Dedifferentiated amniotic fluid mesenchymal stem cell (primary cell): ENCODE data around the gene TSR2.

Experiments
- DNase-seq: peaks from one replicate; pipeline ENCODE4 v3.0.0-alpha.2; 2016; ENCODE audit errors: extremely low spot score

Gene TSR2

GRCh38 chrX:54439960-54440871, at the start of gene TSR2:
TSR2 (plus strand) TSS chrX:54440404; CDS start chrX:54440422, 18 bp downstream.
- peak; percentile 86 for DNase-seq

GRCh38 chrX:54397113-54397512, 43.1 kb upstream of the TSR2 start:
- no peak for DNase-seq

- DNase-seq = no peak
Measured at GRCh38 chrX:54407266-54407665, 32.9 kb upstream of the TSR2 start.

GRCh38 chrX:54411732-54412131, 28.5 kb upstream of the TSR2 start:
- no peak for DNase-seq

GRCh38 chrX:54413753-54414152, 26.5 kb upstream of the TSR2 start:
- DNase-seq = no peak

- no peak for DNase-seq
Measured at GRCh38 chrX:54415534-54416350, 24.5 kb upstream of the TSR2 start.

- no peak for DNase-seq
Measured at GRCh38 chrX:54416965-54417364, 23.2 kb upstream of the TSR2 start.

- DNase-seq = no peak
Measured at GRCh38 chrX:54419559-54420302, 20.5 kb upstream of the TSR2 start.

- DNase-seq = no peak
Measured at GRCh38 chrX:54422168-54422567, 18.0 kb upstream of the TSR2 start.

GRCh38 chrX:54423161-54423888, 16.9 kb upstream of the TSR2 start:
- no peak for DNase-seq

GRCh38 chrX:54427837-54428424, 12.3 kb upstream of the TSR2 start:
- no peak for DNase-seq

GRCh38 chrX:54430519-54430918, 9.7 kb upstream of the TSR2 start:
- no peak for DNase-seq

GRCh38 chrX:54435121-54435520, 5.1 kb upstream of the TSR2 start:
- DNase-seq = no peak

GRCh38 chrX:54442790-54443189, 2.6 kb downstream of the TSR2 start:
- DNase-seq = no peak

GRCh38 chrX:54444752-54445151, 4.5 kb downstream of the TSR2 start:
- DNase-seq = no peak

GRCh38 chrX:54446084-54446483, 5.9 kb downstream of the TSR2 start:
- no peak for DNase-seq

GRCh38 chrX:54447461-54447860, 7.3 kb downstream of the TSR2 start:
- no peak for DNase-seq

- DNase-seq = no peak
Measured at GRCh38 chrX:54449929-54450328, 9.7 kb downstream of the TSR2 start.

- no peak for DNase-seq
Measured at GRCh38 chrX:54452920-54453319, 12.7 kb downstream of the TSR2 start.

- DNase-seq = no peak
Measured at GRCh38 chrX:54470054-54470760, 30.0 kb downstream of the TSR2 start.
